Astrocyte (in vitro differentiated cells and primary cell): Measurements from ENCODE around the gene PALB2.

ENCODE experiments used
- CTCF ChIP-seq: IDR thresholded peaks from 2 replicates; pipeline ENCODE4 v1.5.1; 2011; ENCODE audit warnings: low read depth, mild to moderate bottlenecking, inconsistent platforms, low read length, moderate library complexity; ENCODE audit not compliant: insufficient read depth
- EZH2 ChIP-seq: IDR thresholded peaks from 2 replicates; pipeline ENCODE4 v1.6.1; 2012; ENCODE audit warnings: mild to moderate bottlenecking, low read length, inconsistent platforms; ENCODE audit not compliant: insufficient read depth

GRCh38 chr16:23570992-23571632 is 70.0 kb downstream of the PALB2 start:
- TF ChIP-seq CTCF (no peak), EZH2 (no peak)
